Measurements from ENCODE around the gene ZBTB33. TPM values are rescaled to one million over a fixed set of nuclear protein-coding genes. Genes with fewer than 3 reads are reported as not detected.

The ZBTB33 gene
- total RNA-seq (2022; extraction: Qiagen RNA extraction), result 8.6 to 12.5 TPM (median 11.5 TPM) in 5 replicates

DNA sequence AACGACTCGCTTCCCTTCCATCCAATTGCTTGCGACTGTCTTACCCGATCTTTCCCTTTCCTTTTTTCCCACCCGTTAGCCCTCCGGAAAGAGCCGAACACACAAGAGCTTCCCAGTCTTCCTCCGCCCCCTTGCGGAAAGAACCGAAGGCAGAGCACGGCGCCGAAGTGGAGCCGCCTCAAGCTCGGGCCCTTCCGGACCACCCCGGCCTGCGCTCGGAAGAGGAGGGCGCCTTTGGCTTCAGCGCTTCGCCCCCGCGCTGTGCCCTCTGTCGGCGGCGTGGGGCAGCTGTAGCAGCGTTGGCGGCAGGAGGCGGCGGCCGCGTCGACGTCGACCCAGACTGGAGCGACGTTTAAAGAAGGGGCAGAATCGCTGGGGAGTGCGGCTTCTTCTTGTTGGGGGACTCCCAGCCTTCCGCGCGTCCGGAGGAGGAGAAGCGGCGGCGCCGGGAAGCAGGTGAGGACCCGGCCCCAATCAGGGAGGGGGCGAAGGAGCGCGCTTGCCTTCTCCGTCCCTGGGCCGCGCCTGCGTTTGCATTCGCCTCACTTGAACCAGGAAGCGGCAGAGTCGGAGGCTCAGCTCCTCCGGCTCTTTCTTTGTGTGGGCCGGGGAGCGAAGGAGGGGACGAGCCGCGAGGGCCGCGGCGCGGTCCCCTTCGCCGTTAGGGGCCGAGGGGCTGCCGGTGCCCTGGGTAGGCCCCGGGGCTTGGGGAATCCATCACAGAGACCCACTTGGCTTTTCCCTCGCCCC lies at the start of gene ZBTB33:
TSS of gene ZBTB33 (plus strand) at position 291 of the 750 bp plus-strand sequence. CDS start 2,604 bp downstream, outside the sequence.

Other genes starting within 250 kb of the ZBTB33 start
- gene RHOXF2B, start 173.1 kb upstream of the ZBTB33 start, total RNA-seq (2022; extraction: Qiagen RNA extraction), result not detected in 5 replicates
- 0.10 TPM in 1 of 5 replicates, not detected in the others for gene RHOXF1, start 134.9 kb upstream of the ZBTB33 start, total RNA-seq (2022; extraction: Qiagen RNA extraction)
- not detected in 5 replicates for gene RHOXF2, start 92.2 kb upstream of the ZBTB33 start, total RNA-seq (2022; extraction: Qiagen RNA extraction)
- gene TMEM255A, start 60.6 kb downstream of the ZBTB33 start, total RNA-seq (2022; extraction: Qiagen RNA extraction), result 0.08 to 0.25 TPM (median 0.14 TPM) in 5 replicates
- gene ATP1B4, start 111.3 kb downstream of the ZBTB33 start, total RNA-seq (2022; extraction: Qiagen RNA extraction), result not detected in 5 replicates
- gene LAMP2, start 218.5 kb downstream of the ZBTB33 start, total RNA-seq (2022; extraction: Qiagen RNA extraction), result 86.2 to 106 TPM (median 102 TPM) in 5 replicates

Data from A549 treated with CORT108297 at 1 μM for 4 hours (cell line).